Esophagus mucosa (tissue), 1 donor: ENCODE results near the gene DUSP2. TPM values are rescaled to one million over a fixed set of nuclear protein-coding genes. Genes with fewer than 3 reads are reported as not detected.

Source experiments
- ATAC-seq: fragments of 200-7000 bp; cut with Tn5 transposase; one replicate; pipeline ENCODE4 v1.9.1; 2020
- total RNA-seq: library from RNA; stranded (reverse); gene quantifications from one replicate; pipeline ENCODE4 v1.2.4, GENCODE V29; 2023
- donor health status: DM: yes; HTN: yes; CAD: no.

The DUSP2 gene
- total RNA-seq, 1 donor from 2014 or later = 1.8 TPM

- no peak for ATAC-seq
These were observed 31.3 kb downstream of the DUSP2 start for GRCh38 chr2:96113951-96114350.

GRCh38 chr2:96113367-96113677 lies 31.9 kb downstream of the DUSP2 start:
- ATAC-seq = no peak

- no peak for ATAC-seq
These were observed 32.5 kb downstream of the DUSP2 start for GRCh38 chr2:96112501-96113366.

- peak; percentile 26 for ATAC-seq
These were observed 33.3 kb downstream of the DUSP2 start for GRCh38 chr2:96111823-96112500.

- no peak for ATAC-seq
These were observed 34.0 kb downstream of the DUSP2 start for GRCh38 chr2:96111257-96111640.

GRCh38 chr2:96110621-96111256 lies 34.5 kb downstream of the DUSP2 start:
- no peak for ATAC-seq

- ATAC-seq = no peak
These were observed 35.2 kb downstream of the DUSP2 start for GRCh38 chr2:96109931-96110511.

- ATAC-seq = no peak
These were observed 35.9 kb downstream of the DUSP2 start for GRCh38 chr2:96109361-96109680.

GRCh38 chr2:96108541-96109360 lies 36.5 kb downstream of the DUSP2 start:
- no peak for ATAC-seq

GRCh38 chr2:96108151-96108540 lies 37.1 kb downstream of the DUSP2 start:
- no peak for ATAC-seq

GRCh38 chr2:96107708-96108065 lies 37.6 kb downstream of the DUSP2 start:
- no peak for ATAC-seq

GRCh38 chr2:96106991-96107707 lies 38.1 kb downstream of the DUSP2 start:
- ATAC-seq = no peak

- ATAC-seq = no peak
These were observed 39.1 kb downstream of the DUSP2 start for GRCh38 chr2:96105994-96106715.

- no peak for ATAC-seq
These were observed 39.9 kb downstream of the DUSP2 start for GRCh38 chr2:96105152-96105915.

- ATAC-seq = no peak
These were observed 40.8 kb downstream of the DUSP2 start for GRCh38 chr2:96104487-96104861.

- ATAC-seq = no peak
These were observed 41.3 kb downstream of the DUSP2 start for GRCh38 chr2:96103761-96104486.

- ATAC-seq = no peak
These were observed 42.0 kb downstream of the DUSP2 start for GRCh38 chr2:96103187-96103601.

GRCh38 chr2:96102596-96103186 lies 42.5 kb downstream of the DUSP2 start:
- ATAC-seq = no peak

- no peak for ATAC-seq
These were observed 44.3 kb downstream of the DUSP2 start for GRCh38 chr2:96100893-96101304.
